ENCODE results near the gene PRKAG2.

DNA sequence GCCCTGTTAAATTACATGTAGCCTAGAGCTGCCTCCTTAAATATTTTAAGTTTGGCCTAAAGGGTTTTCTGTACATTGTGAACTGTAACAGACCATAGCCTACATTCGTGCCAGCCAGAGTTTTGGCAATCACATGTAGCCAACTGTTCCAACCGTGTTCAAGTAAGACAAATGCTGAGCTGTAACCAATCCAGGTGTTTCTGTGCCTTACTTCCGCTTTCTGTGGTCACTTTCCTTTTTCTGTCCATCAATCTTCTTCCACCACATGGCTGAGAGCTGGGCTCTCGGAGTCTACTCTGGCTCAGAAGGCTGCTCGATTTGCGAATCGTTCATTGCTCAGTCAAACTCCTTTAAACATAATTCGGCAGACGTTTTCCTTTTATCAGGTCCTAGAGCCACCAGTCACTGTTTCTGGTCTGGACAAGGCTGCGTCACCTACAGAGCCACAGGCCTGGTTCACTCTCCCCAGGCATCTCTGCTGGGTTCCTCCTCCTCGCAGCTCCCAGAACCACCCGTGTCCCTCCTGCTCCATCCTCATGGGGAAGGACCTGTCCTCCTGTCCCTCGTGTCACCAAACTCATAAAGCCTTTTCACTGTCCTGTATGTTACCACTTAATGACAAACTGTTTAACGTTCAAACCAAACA, 199.2 kb downstream of the PRKAG2 start:
- TF ChIP-seq POLR2AphosphoS5 (IDR thresholded peaks at IDR 0.05; ENCODE audit: low read depth, low read length): no peak
- no peak for TF ChIP-seq TAF1 (IDR thresholded peaks at IDR 0.05; ENCODE audit: borderline replicate concordance, low read depth, low read length)
- TF ChIP-seq CTCF (IDR thresholded peaks at IDR 0.05): no peak
- no peak for TF ChIP-seq YY1 (IDR thresholded peaks at IDR 0.05; ENCODE audit: low read depth)
- no peak for TF ChIP-seq RAD21 (IDR thresholded peaks at IDR 0.05; ENCODE audit: low read length)
- TF ChIP-seq SIN3A (IDR thresholded peaks at IDR 0.05; ENCODE audit: borderline replicate concordance, low read depth, low read length): no peak
- no peak for TF ChIP-seq MXI1 (IDR thresholded peaks at IDR 0.05; ENCODE audit: low read depth, low read length)
- TF ChIP-seq, protein P1, sequence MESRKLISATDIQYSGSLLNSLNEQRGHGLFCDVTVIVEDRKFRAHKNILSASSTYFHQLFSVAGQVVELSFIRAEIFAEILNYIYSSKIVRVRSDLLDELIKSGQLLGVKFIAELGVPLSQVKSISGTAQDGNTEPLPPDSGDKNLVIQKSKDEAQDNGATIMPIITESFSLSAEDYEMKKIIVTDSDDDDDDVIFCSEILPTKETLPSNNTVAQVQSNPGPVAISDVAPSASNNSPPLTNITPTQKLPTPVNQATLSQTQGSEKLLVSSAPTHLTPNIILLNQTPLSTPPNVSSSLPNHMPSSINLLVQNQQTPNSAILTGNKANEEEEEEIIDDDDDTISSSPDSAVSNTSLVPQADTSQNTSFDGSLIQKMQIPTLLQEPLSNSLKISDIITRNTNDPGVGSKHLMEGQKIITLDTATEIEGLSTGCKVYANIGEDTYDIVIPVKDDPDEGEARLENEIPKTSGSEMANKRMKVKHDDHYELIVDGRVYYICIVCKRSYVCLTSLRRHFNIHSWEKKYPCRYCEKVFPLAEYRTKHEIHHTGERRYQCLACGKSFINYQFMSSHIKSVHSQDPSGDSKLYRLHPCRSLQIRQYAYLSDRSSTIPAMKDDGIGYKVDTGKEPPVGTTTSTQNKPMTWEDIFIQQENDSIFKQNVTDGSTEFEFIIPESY (IDR thresholded peaks at IDR 0.05; ENCODE audit: borderline replicate concordance, low read depth): no peak
- TF ChIP-seq EP300 (IDR thresholded peaks at IDR 0.05; ENCODE audit: borderline replicate concordance in 1 of 2, low read depth in 1 of 2, low read length in 1 of 2): no peak
- TF ChIP-seq RXRA (IDR thresholded peaks at IDR 0.05; ENCODE audit: borderline replicate concordance, low read depth): no peak
- no peak for TF ChIP-seq TEAD4 (IDR thresholded peaks at IDR 0.05; ENCODE audit: borderline replicate concordance, insufficient read depth)
- TF ChIP-seq JUND (IDR thresholded peaks at IDR 0.05): no peak
- no peak for TF ChIP-seq TCF12 (IDR thresholded peaks at IDR 0.05)
- no peak for TF ChIP-seq ELF1 (IDR thresholded peaks at IDR 0.05)
